Parathyroid adenoma (tissue), 2 donors: ENCODE results near the gene CTDNEP1.
A peak's percentile ranks its signal among the peaks of the same experiment; 100 is the strongest.

Experiments
- H2AFZ ChIP-seq: fragments of 300-600 bp; sonication (generic); one replicate; pipeline ENCODE4 v1.7.0; 2017; ENCODE audit warnings: antibody characterized with exemption, mild to moderate bottlenecking
- H3K27ac ChIP-seq: fragments of 300-600 bp; sonication (generic); one replicate; pipeline ENCODE4 v1.7.0; 2017
- H3K27me3 ChIP-seq: fragments of 300-600 bp; sonication (generic); one replicate; pipeline ENCODE4 v1.7.0; 2017; ENCODE audit warnings: low read length; ENCODE audit not compliant: control insufficient read depth, insufficient read depth
- H3K36me3 ChIP-seq: fragments of 300-600 bp; sonication (generic); one replicate; pipeline ENCODE4 v1.7.0; 2017; ENCODE audit warnings: low read length; ENCODE audit not compliant: control insufficient read depth, insufficient read depth
- H3K4me1 ChIP-seq: fragments of 300-600 bp; sonication (generic); one replicate; pipeline ENCODE4 v1.7.0; 2017; ENCODE audit warnings: control low read depth
- H3K4me2 ChIP-seq: fragments of 300-600 bp; sonication (generic); one replicate; pipeline ENCODE4 v1.7.0; 2017; ENCODE audit warnings: low read length
- H3K4me3 ChIP-seq: fragments of 300-600 bp; sonication (generic); one replicate; pipeline ENCODE4 v1.7.0; 2017; ENCODE audit warnings: low read depth, low read length
- H3K79me2 ChIP-seq: fragments of 300-600 bp; sonication (generic); one replicate; pipeline ENCODE4 v1.7.0; 2017; ENCODE audit warnings: control low read depth
- H3K9ac ChIP-seq: fragments of 300-600 bp; sonication (generic); one replicate; pipeline ENCODE4 v1.7.0; 2017; ENCODE audit warnings: mild to moderate bottlenecking
- H3K9me3 ChIP-seq: fragments of 300-600 bp; sonication (generic); one replicate; pipeline ENCODE4 v1.7.0; 2017; ENCODE audit warnings: low read length; ENCODE audit not compliant: control insufficient read depth
- TF ChIP-seq, protein P1 (sequence below): fragments of 300-600 bp; sonication (generic); IDR thresholded peaks from one replicate; pipeline ENCODE4 v1.7.0; 2017; ENCODE audit warnings: antibody characterized with exemption, mild to moderate bottlenecking
- donor health status: primary hyperparathyroidism.

The CTDNEP1 gene

DNA sequence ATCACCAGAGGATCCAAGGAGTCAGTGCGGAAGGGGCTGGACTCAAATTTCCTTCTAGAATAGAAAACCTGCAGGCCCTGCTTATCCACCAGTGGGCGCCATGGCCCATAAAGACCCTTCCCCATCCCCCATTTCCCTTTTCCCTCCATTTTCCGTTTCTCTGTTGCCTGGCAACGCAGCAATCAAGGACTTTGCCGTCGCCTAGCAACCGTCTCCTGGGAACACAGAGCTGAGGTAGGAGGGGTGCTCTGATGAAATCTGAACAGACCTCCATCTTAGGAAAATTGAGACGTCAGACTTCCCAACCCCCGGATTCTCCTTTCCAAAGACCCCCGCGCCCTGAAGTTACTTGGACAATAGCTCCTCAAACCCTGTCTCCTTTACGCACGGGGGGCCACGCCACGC, 37.6 kb downstream of the CTDNEP1 start:
- Histone ChIP-seq H3K79me2 (peaks cover 11% of the 10 kb centered on the region), H3K27me3 (no peaks in the 10 kb centered on the region), H3K4me3 (peak overlapping the region; percentile 50), H3K4me2 (peak overlapping the region; percentile 71), H3K27ac (peak overlapping the region; percentile 71), H2AFZ (peak overlapping the region; percentile 31), H3K4me1 (peaks cover 31% of the 10 kb centered on the region), H3K36me3 (no peaks in the 10 kb centered on the region), H3K9ac (no peak overlapping the region), H3K9me3 (no peaks in the 10 kb centered on the region)
- TF ChIP-seq, protein P1, sequence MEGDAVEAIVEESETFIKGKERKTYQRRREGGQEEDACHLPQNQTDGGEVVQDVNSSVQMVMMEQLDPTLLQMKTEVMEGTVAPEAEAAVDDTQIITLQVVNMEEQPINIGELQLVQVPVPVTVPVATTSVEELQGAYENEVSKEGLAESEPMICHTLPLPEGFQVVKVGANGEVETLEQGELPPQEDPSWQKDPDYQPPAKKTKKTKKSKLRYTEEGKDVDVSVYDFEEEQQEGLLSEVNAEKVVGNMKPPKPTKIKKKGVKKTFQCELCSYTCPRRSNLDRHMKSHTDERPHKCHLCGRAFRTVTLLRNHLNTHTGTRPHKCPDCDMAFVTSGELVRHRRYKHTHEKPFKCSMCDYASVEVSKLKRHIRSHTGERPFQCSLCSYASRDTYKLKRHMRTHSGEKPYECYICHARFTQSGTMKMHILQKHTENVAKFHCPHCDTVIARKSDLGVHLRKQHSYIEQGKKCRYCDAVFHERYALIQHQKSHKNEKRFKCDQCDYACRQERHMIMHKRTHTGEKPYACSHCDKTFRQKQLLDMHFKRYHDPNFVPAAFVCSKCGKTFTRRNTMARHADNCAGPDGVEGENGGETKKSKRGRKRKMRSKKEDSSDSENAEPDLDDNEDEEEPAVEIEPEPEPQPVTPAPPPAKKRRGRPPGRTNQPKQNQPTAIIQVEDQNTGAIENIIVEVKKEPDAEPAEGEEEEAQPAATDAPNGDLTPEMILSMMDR = peak; percentile 61

DNA sequence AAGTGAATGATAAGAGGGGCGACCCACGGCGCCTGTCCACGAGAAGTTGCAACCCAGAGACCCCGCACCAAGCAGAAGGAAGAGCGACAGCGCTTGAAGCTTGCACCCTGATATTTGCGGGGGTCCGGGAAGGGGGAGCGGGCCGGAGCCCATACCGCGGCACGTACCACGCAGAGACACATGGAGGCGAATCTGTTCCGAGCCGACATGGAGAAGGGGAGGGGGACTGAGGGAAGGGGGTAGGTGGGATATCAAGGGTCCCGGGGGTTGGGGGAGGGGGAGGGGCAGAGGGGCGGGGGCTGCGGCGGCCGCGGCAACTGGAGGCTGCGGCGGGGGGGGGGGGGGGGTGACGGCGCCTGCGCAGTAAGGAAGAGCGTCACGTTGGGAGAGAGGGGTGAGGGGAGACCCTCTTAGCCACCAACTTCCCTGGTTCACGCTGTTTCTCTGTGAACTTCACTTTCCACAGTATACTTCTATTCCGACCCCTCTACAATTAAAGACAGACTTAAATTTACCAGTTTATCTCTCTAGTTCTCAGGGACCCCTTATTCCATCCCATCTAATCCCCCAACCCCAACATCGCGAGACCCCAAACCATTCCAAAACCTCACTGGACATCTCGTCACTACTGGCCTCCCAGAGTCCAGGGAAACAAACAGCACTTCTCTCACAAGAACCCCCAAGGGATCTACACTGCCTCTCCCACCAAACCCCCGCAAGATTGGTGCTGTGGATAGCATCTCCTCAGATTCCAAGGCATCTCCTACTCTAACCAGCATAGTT, 39.9 kb downstream of the CTDNEP1 start:
- no peak overlapping the region for H3K4me2 ChIP-seq
- no peak overlapping the region for H3K9ac ChIP-seq
- no peak overlapping the region for H2AFZ ChIP-seq
- TF ChIP-seq, protein P1 = no peak
- H3K9me3 ChIP-seq = no peaks in the 10 kb centered on the region
- H3K79me2 ChIP-seq = peaks cover 11% of the 10 kb centered on the region
- H3K27ac ChIP-seq = no peak overlapping the region
- H3K4me3 ChIP-seq = no peak overlapping the region
- H3K27me3 ChIP-seq = no peaks in the 10 kb centered on the region
- peaks cover 16% of the 10 kb centered on the region for H3K4me1 ChIP-seq
- H3K36me3 ChIP-seq = no peaks in the 10 kb centered on the region

DNA sequence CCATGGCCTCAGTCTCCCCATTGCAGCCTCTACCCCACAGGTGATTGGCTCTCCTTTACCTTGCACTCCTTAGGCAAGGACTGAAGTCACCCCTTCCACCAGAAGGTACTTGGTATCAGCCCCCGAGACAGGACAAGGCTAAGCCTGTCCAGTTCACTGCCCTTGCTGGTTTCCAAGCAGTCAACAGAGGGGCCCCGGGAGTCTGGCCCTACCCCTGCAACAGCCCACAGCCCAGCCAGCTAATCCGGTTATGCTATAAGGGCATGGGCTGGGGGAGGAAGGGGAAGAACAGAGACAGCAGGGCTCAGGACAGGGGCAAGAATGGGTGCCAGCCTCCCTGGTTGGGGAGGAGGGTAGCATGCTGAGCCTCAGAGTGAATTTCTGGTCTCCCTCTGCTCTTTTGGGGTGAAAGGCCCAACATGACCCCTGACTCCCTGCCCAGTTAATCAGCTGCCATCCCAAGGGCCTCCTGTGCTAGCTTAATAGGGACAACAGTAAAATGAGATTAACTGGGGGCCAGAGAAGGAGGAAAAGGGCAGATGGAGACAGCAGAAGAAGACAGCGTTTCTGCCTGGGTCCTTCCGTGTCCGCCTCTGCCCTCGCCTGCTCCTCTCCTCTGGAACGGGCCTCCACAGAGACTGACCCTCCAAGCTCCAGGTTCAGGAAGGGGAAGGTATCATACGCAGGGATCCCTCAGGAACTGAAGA, 42.6 kb downstream of the CTDNEP1 start:
- Histone ChIP-seq H3K79me2 (peaks cover 9% of the 10 kb centered on the region), H3K4me2 (no peak overlapping the region), H3K9ac (no peak overlapping the region), H2AFZ (no peak overlapping the region), H3K36me3 (no peaks in the 10 kb centered on the region), H3K27me3 (no peaks in the 10 kb centered on the region), H3K27ac (no peak overlapping the region), H3K9me3 (no peaks in the 10 kb centered on the region), H3K4me3 (no peak overlapping the region), H3K4me1 (peaks cover 4% of the 10 kb centered on the region)
- TF ChIP-seq, protein P1 = no peak

DNA sequence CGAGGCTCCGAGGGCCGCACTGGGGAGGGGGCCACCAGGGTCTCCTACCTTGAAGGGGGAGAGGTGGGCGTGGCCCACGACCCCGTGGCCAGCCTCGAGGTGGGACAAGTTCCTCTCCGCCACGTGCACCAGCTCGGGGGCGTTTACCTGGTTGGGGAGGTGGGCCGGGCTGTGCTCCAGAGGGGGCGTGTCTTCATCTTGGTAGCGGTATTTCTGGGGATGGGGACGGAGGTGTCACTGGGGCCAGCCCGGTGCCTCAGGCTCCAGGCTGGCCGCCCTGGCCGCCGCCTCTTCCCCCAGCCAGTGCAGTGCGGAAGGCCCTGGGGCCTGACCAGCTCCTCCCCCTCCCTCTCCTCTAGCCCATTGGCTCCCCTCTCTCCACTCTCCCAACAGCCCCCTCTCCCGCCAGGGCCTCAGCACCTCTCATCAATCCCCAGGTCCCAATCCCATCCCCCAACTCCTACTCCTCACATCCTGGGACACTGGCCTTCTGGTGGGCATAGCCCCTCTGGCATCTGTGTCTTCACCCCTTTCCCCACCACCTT, 43.4 kb downstream of the CTDNEP1 start:
- peaks cover 4% of the 10 kb centered on the region for H3K4me1 ChIP-seq
- H3K4me2 ChIP-seq = no peak overlapping the region
- no peak overlapping the region for H2AFZ ChIP-seq
- no peaks in the 10 kb centered on the region for H3K9me3 ChIP-seq
- H3K36me3 ChIP-seq = no peaks in the 10 kb centered on the region
- H3K9ac ChIP-seq = no peak overlapping the region
- H3K4me3 ChIP-seq = no peak overlapping the region
- TF ChIP-seq, protein P1 = no peak
- no peak overlapping the region for H3K27ac ChIP-seq
- no peaks in the 10 kb centered on the region for H3K27me3 ChIP-seq
- peaks cover 5% of the 10 kb centered on the region for H3K79me2 ChIP-seq
